HG03060 (cell line): ENCODE measurements around the gene RAB14.
"Not testable (repeated sequence)": the region's sequence is repeated elsewhere in the genome, so short reads cannot be mapped to it uniquely, and the experiment has no call there.

Experiments used
- ATAC-seq: cut with Tn5 transposase; IDR thresholded peaks from one replicate; pipeline ENCODE4 v1.9.1; 2021; ENCODE audit warnings: low read depth, moderate number of reproducible peaks; ENCODE audit not compliant: unreplicated experiment

Gene RAB14

GRCh38 chr9:121169094-121169601 lies 32.5 kb downstream of the RAB14 start:
- ATAC-seq: no peak

- no peak for ATAC-seq
Measured at GRCh38 chr9:121168052-121168451, 33.6 kb downstream of the RAB14 start.

- no peak for ATAC-seq
Measured at GRCh38 chr9:121160025-121160424, 41.6 kb downstream of the RAB14 start.

- ATAC-seq: no peak
Measured at GRCh38 chr9:121157939-121158338, 43.7 kb downstream of the RAB14 start.

- ATAC-seq: peak; percentile 82
Measured at GRCh38 chr9:121156263-121156731, 45.4 kb downstream of the RAB14 start.

- ATAC-seq: no peak
Measured at GRCh38 chr9:121154782-121155181, 46.9 kb downstream of the RAB14 start.

DNA sequence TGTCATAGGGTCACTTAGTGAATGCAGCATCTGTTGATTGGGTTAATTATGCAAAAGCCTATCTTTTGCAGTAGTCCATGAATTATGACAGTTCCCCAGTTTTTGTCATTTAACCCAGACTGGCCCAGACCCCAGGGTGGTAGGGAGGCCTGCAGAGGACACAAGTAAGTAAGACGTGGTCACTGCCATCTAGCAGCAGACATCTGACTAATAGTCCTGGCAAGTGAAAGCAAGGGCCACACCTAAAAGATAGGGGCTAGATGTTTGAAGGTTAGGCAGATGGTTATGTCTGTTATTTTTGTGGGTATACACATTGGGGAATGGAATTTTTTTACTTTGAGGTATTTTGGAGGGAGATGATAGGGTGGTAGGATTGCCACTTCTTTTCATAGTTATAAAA lies 48.0 kb downstream of the RAB14 start:
- ATAC-seq: no peak

GRCh38 chr9:121150188-121150587 lies 51.5 kb downstream of the RAB14 start:
- ATAC-seq: no peak

DNA sequence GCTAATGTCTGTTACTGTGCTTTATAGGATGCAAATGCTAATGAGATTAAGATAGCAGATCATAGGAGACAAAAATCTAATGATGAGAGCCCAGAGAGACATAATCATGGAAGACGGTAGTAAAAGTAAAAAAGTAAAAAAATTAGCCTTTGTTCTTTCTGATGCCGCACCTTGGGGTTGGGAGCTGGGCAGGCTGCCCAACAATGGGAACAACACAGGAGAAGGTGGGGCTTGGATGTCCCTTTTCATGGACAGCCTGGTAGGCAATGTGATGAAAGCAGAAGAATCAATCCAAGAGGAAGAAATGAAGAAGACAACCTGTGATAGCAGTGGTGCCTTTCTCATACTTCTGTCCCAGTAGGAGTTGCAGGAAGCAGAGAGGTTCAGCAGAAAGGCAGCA lies 57.2 kb downstream of the RAB14 start:
- ATAC-seq: no peak

- no peak for ATAC-seq
Measured at GRCh38 chr9:121143771-121144170, 57.9 kb downstream of the RAB14 start.

GRCh38 chr9:121141706-121142105 lies 60.0 kb downstream of the RAB14 start:
- no peak for ATAC-seq

DNA sequence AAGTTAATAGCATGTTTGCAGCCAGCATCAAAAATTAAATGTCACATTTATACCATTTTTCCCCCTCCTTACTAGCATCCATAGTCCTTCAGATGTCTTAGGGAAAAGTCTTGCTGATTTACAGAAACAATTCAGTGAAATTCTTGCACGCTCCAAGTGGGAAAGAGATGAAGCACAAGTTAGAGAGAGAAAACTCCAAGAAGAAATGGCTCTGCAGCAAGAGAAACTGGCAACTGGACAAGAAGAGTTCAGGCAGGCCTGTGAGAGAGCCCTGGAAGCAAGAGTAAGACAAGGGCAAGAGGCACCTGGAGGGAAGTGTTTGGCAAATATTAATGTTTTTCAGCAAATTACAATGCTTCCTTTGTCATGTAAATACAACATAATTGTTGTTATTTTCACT lies 60.4 kb downstream of the RAB14 start:
- ATAC-seq: no peak

GRCh38 chr9:121140162-121140561 lies 61.5 kb downstream of the RAB14 start:
- ATAC-seq: no peak

GRCh38 chr9:121138973-121139372 lies 62.7 kb downstream of the RAB14 start:
- ATAC-seq: no peak

- no peak for ATAC-seq
Measured at GRCh38 chr9:121138561-121138960, 63.1 kb downstream of the RAB14 start.

GRCh38 chr9:121135642-121136041 lies 66.0 kb downstream of the RAB14 start:
- ATAC-seq: no peak

DNA sequence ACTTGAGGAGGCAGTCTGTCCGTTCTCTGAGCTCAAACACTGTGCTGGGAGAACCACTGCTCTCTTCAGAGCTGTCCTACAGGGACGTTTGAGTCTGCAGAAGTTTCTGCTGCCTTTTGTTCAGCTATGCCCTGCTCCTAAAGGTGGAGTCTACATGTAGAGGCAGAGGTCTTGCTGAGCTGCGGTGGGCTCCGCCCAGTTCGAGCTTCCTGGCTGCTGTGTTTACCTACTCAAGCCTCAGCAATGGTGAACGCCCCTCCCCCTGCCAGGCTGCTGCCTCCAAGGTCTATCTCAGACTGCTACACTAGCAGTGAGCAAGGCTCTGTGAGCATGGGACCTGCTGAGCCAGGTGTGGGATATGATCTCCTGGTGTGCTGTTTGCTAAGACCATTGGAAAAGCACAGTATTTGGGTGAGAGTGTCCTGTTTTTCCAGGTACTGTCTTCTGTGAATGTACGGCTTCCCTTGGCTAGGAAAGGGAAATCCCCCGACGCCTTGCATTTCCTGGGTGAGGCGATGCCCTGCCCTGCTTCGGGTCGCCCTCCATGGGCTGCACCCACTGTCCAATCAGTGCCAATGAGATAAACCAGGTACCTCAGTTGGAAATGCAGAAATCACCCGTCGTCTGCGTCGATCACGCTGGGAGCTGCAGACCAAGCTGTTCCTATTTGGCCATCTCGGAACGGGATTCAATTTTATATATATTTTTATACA lies 68.4 kb downstream of the RAB14 start:
- ATAC-seq: no peak

DNA sequence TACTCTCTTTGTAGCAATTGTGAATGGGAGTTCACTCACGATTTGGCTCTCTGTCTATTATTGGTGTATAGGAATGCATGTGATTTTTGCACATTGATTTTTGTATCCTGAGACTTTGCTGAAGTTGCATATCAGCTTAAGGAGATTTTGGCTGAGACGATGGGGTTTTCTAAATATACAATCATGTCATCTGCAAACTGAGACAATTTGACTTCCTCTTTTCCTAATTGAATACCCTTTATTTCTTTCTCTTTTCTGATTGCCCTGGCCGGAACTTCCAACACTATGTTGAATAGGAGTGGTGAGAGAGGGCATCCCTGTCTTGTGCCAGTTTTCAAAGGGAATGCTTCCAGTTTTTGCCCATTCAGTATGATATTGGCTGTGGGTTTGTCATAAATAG lies 72.3 kb downstream of the RAB14 start:
- not testable (repeated sequence) for ATAC-seq
